Measurements from ENCODE around the gene CYP4Z1.
A peak's percentile ranks its signal among the peaks of the same experiment; 100 is the strongest.

Gene CYP4Z1, protein sequence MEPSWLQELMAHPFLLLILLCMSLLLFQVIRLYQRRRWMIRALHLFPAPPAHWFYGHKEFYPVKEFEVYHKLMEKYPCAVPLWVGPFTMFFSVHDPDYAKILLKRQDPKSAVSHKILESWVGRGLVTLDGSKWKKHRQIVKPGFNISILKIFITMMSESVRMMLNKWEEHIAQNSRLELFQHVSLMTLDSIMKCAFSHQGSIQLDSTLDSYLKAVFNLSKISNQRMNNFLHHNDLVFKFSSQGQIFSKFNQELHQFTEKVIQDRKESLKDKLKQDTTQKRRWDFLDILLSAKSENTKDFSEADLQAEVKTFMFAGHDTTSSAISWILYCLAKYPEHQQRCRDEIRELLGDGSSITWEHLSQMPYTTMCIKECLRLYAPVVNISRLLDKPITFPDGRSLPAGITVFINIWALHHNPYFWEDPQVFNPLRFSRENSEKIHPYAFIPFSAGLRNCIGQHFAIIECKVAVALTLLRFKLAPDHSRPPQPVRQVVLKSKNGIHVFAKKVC

DNA sequence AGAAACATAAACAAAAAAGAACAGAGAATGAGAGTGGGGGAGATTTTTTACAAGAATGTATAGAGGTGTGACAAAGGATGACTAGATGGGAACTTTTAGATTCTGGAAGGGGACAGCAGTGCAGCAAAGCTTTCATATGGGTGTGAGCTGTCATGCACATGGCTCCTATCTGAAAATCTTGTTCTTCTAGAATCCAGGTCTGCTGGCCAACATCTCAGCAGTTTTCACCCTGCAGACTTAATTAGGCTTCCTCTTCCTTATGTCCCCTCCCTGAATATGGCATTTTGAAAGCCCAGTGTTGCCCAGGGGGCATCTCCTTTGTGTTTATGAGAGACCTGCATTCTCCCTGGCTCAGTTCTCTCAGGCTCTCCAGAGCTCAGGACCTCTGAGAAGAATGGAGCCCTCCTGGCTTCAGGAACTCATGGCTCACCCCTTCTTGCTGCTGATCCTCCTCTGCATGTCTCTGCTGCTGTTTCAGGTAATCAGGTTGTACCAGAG, at the start of gene CYP4Z1:
TSS of gene CYP4Z1 (plus strand) at position 135 of the 498 bp plus-strand sequence. CDS start at position 395, 260 bp downstream.
- no peaks in the 10 kb centered on the region for H3K36me3 ChIP-seq (ENCODE audit: control insufficient read depth, insufficient read depth, low read length)
- no peak for DNase-seq (ENCODE audit: low read depth, low spot score)
- no peaks in the 10 kb centered on the region for H3K4me1 ChIP-seq (ENCODE audit: control insufficient read depth, insufficient read depth, low read length)
- no peaks in the 10 kb centered on the region for H3K9me3 ChIP-seq (ENCODE audit: control insufficient read depth, insufficient read depth, low read length)
- no peak within 1 kb of the TSS for H3K27ac ChIP-seq (ENCODE audit: low read length)
- H3K4me3 ChIP-seq (ENCODE audit: low read length), result no peak within 1 kb of the TSS
- H3K27me3 ChIP-seq (ENCODE audit: control insufficient read depth, insufficient read depth, low read length), result no peaks in the 10 kb centered on the region

DNA sequence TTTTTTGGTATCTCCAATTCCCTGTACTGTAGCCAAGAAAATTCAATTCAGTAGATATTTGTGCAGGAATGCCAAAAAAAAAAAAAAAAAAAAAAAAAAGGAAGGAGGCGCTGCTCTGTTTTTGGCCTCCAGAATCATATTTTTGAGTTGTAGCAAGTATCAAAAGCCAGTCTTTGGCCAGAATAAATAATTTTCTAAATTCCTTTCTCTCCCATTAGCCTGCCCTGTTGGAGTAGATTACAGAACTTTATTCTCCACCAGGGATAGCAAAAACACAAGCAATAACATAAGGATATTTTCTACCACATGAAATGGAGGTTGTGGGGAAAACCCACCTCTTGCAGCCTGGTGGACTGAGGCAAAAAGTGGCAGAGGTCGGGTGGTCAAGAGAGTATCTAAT, 46.0 kb upstream of the CYP4Z1 start:
- peaks cover 2% of the 10 kb centered on the region; the same call in 1 of the 2 replicates for H3K4me1 ChIP-seq (ENCODE audit: control insufficient read depth, insufficient read depth, low read length)
- H3K27ac ChIP-seq (ENCODE audit: low read length), result no peak overlapping the region
- no peaks in the 10 kb centered on the region for H3K36me3 ChIP-seq (ENCODE audit: control insufficient read depth, insufficient read depth, low read length)
- no CpG with 5 or more reads among the region's 2 CpGs for WGBS (ENCODE audit: insufficient coverage, insufficient read length)
- no peak overlapping the region for H3K4me3 ChIP-seq (ENCODE audit: low read length)
- no peak for DNase-seq (ENCODE audit: low read depth, low spot score)
- no peaks in the 10 kb centered on the region for H3K9me3 ChIP-seq (ENCODE audit: control insufficient read depth, insufficient read depth, low read length)
- H3K27me3 ChIP-seq (ENCODE audit: control insufficient read depth, insufficient read depth, low read length), result no peaks in the 10 kb centered on the region

DNA sequence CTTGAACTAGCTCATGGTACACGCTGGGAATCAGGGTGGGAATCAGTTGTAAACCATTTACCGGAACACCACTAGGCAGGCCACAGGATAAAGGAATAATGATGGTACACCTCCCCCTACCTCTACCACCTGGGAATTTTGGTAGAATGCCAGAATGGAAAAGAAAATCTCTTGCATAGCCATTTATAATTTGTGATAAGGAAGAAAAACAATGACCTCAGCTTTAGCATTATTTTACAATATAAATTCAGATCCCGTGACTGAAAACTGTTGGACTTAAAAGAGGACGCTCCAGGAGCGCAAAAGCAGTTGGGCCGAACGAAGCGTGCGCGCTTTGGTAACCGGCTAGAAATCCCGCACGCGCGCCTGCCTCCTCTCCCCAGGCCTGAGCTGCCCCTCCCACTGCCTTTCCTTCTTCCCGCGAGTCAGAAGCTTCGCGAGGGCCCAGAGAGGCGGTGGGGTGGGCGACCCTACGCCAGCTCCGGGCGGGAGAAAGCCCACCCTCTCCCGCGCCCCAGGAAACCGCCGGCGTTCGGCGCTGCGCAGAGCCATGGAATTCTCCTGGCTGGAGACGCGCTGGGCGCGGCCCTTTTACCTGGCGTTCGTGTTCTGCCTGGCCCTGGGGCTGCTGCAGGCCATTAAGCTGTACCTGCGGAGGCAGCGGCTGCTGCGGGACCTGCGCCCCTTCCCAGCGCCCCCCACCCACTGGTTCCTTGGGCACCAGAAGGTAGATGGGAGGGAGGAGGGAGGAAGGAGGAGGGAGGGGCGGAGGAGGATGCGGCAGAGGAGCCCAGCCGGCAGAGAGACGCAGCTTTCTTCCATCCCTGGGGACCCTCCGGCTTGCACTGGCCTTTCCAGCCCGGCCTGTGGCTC, 43.5 kb upstream of the CYP4Z1 start, which contains the start of gene CYP4X1:
TSS of gene CYP4X1 (plus strand) at position 402 of the 873 bp plus-strand sequence. CDS start at position 551, 149 bp downstream.
- H3K27me3 ChIP-seq (ENCODE audit: control insufficient read depth, insufficient read depth, low read length), result no peaks in the 10 kb centered on the region
- no peaks in the 10 kb centered on the region for H3K9me3 ChIP-seq (ENCODE audit: control insufficient read depth, insufficient read depth, low read length)
- no peak within 1 kb of the TSS for H3K27ac ChIP-seq (ENCODE audit: low read length)
- peak within 1 kb of the TSS; percentile 49; the same call in 1 of the 2 replicates for H3K4me3 ChIP-seq (ENCODE audit: low read length)
- DNase-seq (ENCODE audit: low read depth, low spot score), result no peak
- no CpG with 5 or more reads among the region's 49 CpGs for WGBS (ENCODE audit: insufficient coverage, insufficient read length)
- H3K4me1 ChIP-seq (ENCODE audit: control insufficient read depth, insufficient read depth, low read length), result peaks cover 2% of the 10 kb centered on the region; the same call in 1 of the 2 replicates
- no peaks in the 10 kb centered on the region for H3K36me3 ChIP-seq (ENCODE audit: control insufficient read depth, insufficient read depth, low read length)

DNA sequence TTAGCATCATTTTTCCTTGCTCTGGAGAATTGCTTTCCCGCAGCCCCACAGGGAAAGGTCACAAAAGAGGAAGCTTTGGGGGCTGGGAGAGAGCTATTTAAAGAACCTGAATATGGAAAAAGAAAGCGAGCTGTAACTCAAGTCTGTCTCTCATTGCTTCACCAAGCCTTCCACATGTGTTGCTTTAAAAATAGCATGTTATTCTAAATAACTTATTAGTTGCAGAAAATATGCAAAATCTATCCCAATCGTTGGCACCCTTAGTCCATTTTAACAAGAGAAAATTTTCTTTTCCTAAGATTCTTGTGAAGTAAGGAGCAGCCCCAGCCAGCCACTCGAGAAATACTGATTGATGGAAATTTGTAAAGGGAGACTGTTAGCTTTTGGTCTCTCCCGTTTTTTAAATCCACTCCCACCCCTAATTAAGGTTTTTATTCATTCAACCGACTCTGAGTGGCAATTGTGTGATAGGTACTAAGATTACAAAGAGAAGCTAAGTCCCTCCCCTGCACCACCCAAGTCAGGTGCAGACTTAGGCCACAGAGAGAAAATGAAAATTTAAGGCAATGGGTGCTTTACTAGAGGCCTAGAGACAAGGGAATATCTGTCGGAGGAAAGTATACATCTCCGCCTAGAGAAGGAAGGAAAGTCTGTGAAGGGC, 42.8 kb upstream of the CYP4Z1 start:
- Histone ChIP-seq H3K36me3 (ENCODE audit: control insufficient read depth, insufficient read depth, low read length) (no peaks in the 10 kb centered on the region), H3K9me3 (ENCODE audit: control insufficient read depth, insufficient read depth, low read length) (no peaks in the 10 kb centered on the region), H3K4me3 (ENCODE audit: low read length) (peak overlapping the region; percentile 49; the same call in 1 of the 2 replicates), H3K27ac (ENCODE audit: low read length) (no peak overlapping the region), H3K27me3 (ENCODE audit: control insufficient read depth, insufficient read depth, low read length) (no peaks in the 10 kb centered on the region), H3K4me1 (ENCODE audit: control insufficient read depth, insufficient read depth, low read length) (peaks cover 2% of the 10 kb centered on the region; the same call in 1 of the 2 replicates)
- no peak for DNase-seq (ENCODE audit: low read depth, low spot score)
- WGBS (ENCODE audit: insufficient coverage, insufficient read length), result no CpG with 5 or more reads among the region's 8 CpGs

DNA sequence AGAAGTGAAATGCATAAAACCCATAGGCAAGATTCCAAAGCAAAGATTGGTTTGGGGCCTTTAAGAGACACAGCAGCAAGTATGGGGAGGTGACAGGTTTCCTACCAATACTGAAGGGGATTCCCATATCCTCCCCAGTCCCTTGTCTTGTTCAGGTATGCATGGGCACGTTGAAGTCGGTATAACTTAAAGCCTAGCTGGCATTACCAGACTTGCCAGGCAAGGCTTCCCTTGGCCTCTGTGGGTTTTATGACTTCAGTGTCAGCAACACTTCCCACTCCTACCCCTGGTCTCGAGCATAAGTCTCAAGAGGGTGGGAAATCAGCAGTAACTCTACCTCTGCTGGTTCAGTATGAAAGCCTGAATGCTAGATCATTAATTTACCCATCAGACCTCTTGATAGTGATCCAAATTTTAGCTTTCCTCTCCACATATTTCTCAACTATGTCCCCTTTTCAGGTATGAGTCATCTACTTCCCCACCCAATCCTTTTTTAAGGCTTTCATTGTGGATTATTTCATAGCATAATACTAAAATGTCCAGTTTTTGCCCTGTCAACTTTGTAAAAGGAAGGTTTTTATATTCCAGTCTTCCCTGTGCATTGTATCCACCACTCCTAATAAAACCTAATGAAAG, 36.7 kb upstream of the CYP4Z1 start:
- Histone ChIP-seq H3K27ac (ENCODE audit: low read length) (no peak overlapping the region), H3K4me3 (ENCODE audit: low read length) (no peak overlapping the region), H3K4me1 (ENCODE audit: control insufficient read depth, insufficient read depth, low read length) (no peaks in the 10 kb centered on the region), H3K27me3 (ENCODE audit: control insufficient read depth, insufficient read depth, low read length) (no peaks in the 10 kb centered on the region), H3K9me3 (ENCODE audit: control insufficient read depth, insufficient read depth, low read length) (no peaks in the 10 kb centered on the region), H3K36me3 (ENCODE audit: control insufficient read depth, insufficient read depth, low read length) (no peaks in the 10 kb centered on the region)
- DNase-seq (ENCODE audit: low read depth, low spot score), result no peak
- no CpG with 5 or more reads among the region's 3 CpGs for WGBS (ENCODE audit: insufficient coverage, insufficient read length)

DNA sequence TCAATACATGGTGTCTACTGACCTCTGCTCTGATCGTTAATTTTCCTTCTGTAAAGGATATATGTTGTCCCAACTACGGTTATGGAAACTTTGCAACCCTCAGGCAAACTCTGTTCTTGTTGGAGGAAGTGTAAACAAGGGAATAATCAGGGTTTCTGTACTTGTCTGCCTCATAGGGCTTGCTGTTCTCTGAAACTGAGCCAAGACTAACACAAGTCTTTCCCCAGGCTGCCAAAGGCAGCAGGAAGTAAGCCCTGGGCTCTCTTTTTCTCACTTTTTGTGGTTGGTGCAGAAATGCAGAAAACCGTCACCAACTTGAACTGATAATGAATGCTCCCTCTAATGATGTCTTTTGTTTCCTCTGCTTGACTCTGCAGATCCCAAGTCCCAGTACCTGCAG, 36.0 kb upstream of the CYP4Z1 start:
- no peaks in the 10 kb centered on the region for H3K36me3 ChIP-seq (ENCODE audit: control insufficient read depth, insufficient read depth, low read length)
- WGBS (ENCODE audit: insufficient coverage, insufficient read length), result no CpG with 5 or more reads among the region's 3 CpGs
- no peaks in the 10 kb centered on the region for H3K27me3 ChIP-seq (ENCODE audit: control insufficient read depth, insufficient read depth, low read length)
- DNase-seq (ENCODE audit: low read depth, low spot score), result no peak
- H3K27ac ChIP-seq (ENCODE audit: low read length), result no peak overlapping the region
- H3K9me3 ChIP-seq (ENCODE audit: control insufficient read depth, insufficient read depth, low read length), result no peaks in the 10 kb centered on the region
- no peaks in the 10 kb centered on the region for H3K4me1 ChIP-seq (ENCODE audit: control insufficient read depth, insufficient read depth, low read length)
- H3K4me3 ChIP-seq (ENCODE audit: low read length), result no peak overlapping the region

DNA sequence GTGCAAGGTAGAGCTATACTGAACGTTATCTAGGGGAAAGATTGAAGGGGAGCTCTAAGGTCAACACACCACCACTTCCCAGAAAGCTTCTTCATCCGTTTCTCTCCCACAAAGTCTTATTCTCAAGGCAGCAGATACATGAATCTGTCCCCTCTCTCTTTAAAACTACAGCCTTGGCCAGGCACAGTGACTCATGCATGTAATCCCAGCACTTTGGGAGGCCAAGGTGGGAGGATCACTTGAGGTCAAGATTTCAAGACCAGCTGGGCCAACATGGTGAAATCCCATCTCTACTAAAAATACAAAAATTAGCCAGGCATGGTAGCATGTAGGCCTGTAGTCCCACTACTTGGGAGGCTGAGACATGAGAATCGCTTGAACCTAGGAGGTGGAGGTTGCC, 35.4 kb upstream of the CYP4Z1 start:
- no peak for DNase-seq (ENCODE audit: low read depth, low spot score)
- Histone ChIP-seq H3K27ac (ENCODE audit: low read length) (no peak overlapping the region), H3K36me3 (ENCODE audit: control insufficient read depth, insufficient read depth, low read length) (no peaks in the 10 kb centered on the region), H3K4me3 (ENCODE audit: low read length) (no peak overlapping the region), H3K9me3 (ENCODE audit: control insufficient read depth, insufficient read depth, low read length) (no peaks in the 10 kb centered on the region), H3K27me3 (ENCODE audit: control insufficient read depth, insufficient read depth, low read length) (no peaks in the 10 kb centered on the region), H3K4me1 (ENCODE audit: control insufficient read depth, insufficient read depth, low read length) (no peaks in the 10 kb centered on the region)
- WGBS (ENCODE audit: insufficient coverage, insufficient read length), result no CpG with 5 or more reads among the region's 3 CpGs

DNA sequence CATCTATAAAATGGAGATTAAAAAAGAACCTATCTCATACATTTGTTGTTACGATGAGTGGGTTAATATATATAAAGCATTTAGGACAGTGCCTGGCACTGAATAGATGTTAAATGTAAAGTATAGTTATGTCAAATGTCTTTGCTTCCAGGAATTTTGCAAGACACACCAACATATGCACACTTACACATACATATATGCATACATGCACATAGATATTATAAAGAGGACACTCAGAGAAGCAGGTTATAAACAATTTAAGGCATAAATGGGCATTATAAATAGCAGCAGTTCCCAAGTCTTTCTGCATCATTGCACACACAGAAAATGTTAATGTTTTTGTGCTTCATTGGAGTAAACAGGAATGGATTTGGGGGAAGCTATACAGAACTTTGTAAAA, 30.3 kb upstream of the CYP4Z1 start:
- H3K4me3 ChIP-seq (ENCODE audit: low read length), result no peak overlapping the region
- H3K4me1 ChIP-seq (ENCODE audit: control insufficient read depth, insufficient read depth, low read length), result no peaks in the 10 kb centered on the region
- no CpG with 5 or more reads among the region's 1 CpG for WGBS (ENCODE audit: insufficient coverage, insufficient read length)
- H3K27ac ChIP-seq (ENCODE audit: low read length), result no peak overlapping the region
- H3K27me3 ChIP-seq (ENCODE audit: control insufficient read depth, insufficient read depth, low read length), result no peaks in the 10 kb centered on the region
- no peaks in the 10 kb centered on the region for H3K36me3 ChIP-seq (ENCODE audit: control insufficient read depth, insufficient read depth, low read length)
- no peak for DNase-seq (ENCODE audit: low read depth, low spot score)
- no peaks in the 10 kb centered on the region for H3K9me3 ChIP-seq (ENCODE audit: control insufficient read depth, insufficient read depth, low read length)

DNA sequence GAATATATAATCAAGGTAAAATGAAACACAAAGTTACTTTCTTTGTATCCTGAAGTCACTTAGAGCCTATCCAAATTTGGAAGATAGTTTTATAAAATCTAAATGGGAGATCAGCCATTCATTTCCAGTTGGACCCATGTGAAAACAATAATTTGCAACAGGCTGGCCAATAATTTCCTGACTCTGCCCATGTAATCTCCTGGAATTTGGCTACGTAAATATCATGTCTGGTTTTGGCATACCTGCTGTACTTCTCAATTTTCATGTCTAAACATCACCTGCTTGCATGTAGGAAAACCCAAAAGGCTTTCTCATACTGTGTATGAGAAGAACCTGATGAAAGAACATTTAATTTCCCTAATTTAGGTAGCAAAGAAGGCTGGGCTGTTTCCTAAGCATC, 7.7 kb upstream of the CYP4Z1 start:
- H3K4me1 ChIP-seq (ENCODE audit: control insufficient read depth, insufficient read depth, low read length), result no peaks in the 10 kb centered on the region
- H3K27me3 ChIP-seq (ENCODE audit: control insufficient read depth, insufficient read depth, low read length), result no peaks in the 10 kb centered on the region
- no peak overlapping the region for H3K27ac ChIP-seq (ENCODE audit: low read length)
- no CpG with 5 or more reads among the region's 1 CpG for WGBS (ENCODE audit: insufficient coverage, insufficient read length)
- H3K9me3 ChIP-seq (ENCODE audit: control insufficient read depth, insufficient read depth, low read length), result no peaks in the 10 kb centered on the region
- no peak for DNase-seq (ENCODE audit: low read depth, low spot score)
- no peaks in the 10 kb centered on the region for H3K36me3 ChIP-seq (ENCODE audit: control insufficient read depth, insufficient read depth, low read length)
- no peak overlapping the region for H3K4me3 ChIP-seq (ENCODE audit: low read length)

All from iPS DF 6.9 (cell line).